Activated gamma-delta T cell treated with anti-CD3 and anti-CD28 coated beads, Interleukin-2, amount 50 U/mL, for 16 hours (primary cell): Measurements from ENCODE around the gene BEST4.
A peak's percentile ranks its signal among the peaks of the same experiment; 100 is the strongest.
"Not testable (repeated sequence)": the region's sequence is repeated elsewhere in the genome, so short reads cannot be mapped to it uniquely, and the experiment has no call there.

ENCODE experiments used
- DNase-seq: peaks from one replicate; pipeline ENCODE4 v3.0.0-alpha.2; 2020; ENCODE audit warnings: low read depth

The BEST4 gene

DNA sequence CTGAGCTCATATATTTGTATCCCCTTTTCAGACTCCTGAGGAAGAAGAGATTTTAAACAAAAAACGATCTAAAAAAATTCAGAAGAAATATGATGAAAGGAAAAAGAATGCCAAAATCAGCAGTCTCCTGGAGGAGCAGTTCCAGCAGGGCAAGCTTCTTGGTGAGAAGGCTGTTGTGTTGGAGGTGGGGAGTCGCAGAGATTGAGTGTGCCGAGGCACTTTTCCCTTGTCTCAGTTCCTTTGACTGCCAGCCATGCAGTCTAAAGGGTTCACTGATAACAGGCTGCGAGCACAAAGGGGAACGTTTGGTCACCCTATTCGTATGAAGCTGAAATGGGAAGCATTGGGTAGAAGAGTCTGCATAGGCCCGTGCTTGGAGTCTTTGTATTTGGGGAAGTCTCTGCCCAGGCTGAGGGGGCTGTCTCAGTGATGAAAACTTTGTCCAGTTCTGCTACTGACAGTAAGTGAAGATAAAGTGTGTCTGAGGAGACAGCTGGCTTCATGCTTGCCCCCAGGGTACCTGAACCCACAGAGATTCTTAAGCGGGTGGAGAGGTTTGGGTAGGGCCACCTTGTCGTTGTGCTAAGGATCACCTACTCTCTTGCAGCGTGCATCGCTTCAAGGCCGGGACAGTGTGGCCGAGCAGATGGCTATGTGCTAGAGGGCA lies 9.9 kb downstream of the BEST4 start:
- DNase-seq: no peak

DNA sequence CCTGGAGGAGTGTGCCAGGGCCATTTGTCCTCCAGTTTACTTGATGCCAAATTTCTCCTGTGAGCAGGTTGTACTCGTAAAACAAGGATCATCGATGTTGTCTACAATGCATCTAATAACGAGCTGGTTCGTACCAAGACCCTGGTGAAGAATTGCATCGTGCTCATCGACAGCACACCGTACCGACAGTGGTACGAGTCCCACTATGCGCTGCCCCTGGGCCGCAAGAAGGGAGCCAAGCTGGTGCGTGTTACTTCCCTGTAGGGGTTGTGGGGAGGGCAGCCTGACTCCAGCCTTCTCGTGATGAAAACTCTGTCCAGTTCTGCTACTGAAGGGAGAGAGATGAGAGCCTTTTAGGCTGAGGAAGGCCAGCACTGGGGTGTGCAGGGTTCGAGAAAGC lies 10.4 kb downstream of the BEST4 start:
- DNase-seq: no peak

DNA sequence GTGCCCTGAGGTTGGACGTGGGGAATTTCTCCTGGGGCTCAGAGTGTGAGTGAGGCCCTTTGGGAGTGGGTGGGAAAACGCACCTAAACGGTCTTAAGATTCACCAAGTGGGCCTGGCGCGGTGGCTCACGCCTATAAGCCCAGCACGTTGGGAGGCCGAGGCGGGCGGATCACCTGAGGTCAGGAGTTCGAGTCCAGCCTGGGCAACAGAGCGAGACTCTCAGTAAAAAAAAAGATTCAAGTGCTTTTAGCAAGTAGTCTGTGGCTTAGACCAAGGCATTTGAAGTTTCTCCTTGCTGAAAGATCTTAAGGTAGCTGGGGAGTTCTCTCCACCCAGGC lies 11.3 kb downstream of the BEST4 start:
- DNase-seq: no peak

DNA sequence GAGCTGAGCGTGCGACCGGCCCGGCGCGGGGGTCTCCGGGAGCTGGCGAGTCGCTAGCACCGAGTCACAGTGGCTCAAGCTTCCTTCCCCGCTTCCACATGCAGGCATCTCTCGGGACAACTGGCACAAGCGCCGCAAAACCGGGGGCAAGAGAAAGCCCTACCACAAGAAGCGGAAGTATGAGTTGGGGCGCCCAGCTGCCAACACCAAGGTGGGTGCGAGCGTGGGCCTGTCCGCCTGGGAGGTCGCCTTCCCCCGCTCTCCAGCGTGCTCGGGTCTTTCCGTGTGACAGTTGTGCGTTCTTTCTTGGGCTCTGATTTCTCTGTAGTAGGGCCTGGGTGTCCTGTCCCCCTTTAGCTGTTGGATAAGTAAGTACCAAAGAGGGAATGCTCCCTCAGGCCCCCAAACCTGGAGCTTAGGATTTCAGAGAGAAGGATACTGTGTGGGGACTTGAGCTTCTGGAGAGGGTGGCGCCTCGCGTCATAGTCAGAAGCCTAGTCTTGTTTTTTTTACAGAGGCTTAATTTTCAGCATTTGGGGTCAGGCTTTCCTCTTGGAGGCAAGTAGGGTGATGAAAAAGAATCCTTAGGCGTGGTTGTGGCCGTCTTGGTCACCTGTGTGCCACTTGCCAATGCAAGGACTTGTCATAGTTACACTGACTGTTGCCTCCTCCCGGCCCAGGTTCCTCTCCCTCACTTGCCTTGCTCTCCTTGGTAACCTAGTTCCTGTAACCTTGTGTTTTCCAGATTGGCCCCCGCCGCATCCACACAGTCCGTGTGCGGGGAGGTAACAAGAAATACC lies 11.8 kb downstream of the BEST4 start:
- DNase-seq: peak; percentile 18

DNA sequence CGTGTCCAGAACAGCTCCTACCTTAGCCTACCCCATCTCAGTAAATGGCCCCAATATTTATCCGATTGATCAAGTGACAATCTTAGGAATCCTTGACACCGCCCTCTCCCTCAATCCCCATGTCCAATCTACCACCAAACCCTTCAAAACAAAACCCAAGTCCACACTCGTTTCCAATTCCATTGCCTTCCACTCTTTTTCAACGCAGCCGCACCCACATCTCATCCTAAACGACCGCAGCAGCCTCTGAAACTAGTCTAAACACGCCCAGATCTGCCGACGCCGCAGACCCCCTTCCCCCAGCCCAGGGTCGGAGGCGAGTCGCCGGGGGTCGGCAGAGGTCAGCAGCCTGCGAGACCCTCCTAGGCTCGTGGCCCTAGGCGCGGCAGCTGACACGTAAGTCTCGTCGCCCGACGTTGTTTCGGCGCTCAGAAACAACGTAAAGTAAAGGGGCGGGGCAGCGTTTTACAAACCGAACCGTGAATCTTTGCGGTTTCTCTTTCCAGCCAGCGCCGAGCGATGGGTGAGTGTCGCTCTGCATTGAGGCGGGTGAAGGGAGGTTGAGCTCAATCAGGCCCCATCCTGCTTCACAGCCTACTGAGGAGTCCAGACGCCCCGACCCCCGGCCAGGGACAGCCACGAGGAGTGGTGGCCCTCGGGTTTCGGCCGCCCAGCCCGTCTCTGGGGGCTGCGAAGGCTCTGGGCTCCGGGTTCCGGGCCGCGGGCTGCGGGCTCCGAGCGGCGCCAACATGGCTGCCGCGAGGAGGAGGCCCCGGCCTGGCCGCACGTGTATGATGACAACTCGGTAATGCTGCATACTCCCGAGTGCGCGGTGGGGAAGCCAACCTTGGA lies 12.7 kb downstream of the BEST4 start, which contains the start of gene RPS8:
Gene RPS8 (plus strand): TSS at position 463 of the 852 bp plus-strand sequence. CDS start 57 bp downstream, at position 520.
- peak; percentile 82 for DNase-seq

DNA sequence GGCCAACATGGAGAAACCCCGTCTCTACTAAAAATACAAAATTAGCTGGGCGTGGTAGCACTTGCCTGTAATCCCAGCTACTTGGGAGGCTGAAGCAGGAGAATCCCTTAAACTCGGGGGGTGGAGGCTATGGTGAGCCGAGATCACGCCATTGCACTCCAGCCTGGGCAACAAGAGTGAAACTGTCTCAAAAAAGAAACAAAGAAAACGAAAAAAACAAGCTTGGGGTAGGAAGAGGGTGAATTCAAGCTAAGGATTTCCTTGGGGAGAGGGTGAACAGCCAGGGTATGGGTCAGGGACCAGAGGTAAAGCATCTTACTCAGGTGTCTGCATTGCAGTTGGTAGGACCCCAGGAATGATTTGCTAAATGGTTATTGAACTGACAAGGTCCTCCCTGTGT lies 21.5 kb downstream of the BEST4 start:
- DNase-seq: not testable (repeated sequence)

DNA sequence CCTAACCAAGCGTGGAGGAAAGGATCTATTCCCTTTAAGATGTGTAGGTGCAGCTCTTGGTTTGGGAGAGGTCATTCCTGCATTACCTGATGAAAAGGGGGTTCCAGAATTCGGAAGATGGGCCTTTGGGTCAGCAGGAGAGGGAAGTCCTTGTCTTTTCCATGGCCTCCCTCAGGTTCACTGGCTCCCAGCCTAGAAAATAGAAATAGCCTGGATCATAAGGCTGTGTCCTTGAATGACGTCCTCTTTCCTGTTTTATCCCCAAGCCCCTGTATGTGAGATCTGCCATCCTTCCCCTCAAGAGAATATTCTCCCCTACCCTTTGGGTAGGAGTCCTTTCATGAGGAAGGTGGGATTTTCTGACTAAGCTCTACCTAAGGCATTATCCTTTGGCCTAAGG lies 27.1 kb downstream of the BEST4 start:
- DNase-seq: no peak

DNA sequence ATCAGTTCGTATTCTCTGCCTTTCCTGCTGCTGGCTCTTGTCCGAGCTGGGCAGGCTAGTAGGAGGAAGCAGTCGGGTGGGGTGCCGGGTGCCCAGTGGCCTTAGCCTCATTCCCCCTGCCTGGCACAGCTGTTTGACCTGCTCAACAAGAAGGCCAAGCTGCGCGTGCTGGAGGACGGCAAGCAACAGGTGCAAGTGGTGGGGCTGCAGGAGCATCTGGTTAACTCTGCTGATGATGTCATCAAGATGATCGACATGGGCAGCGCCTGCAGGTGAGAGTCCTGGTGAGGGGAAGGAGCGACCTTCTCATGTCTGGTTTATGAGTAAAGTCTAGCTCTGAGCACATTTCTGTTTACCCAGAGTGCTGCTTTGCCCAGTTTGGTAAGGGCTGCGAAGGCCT lies 28.9 kb downstream of the BEST4 start:
- no peak for DNase-seq

DNA sequence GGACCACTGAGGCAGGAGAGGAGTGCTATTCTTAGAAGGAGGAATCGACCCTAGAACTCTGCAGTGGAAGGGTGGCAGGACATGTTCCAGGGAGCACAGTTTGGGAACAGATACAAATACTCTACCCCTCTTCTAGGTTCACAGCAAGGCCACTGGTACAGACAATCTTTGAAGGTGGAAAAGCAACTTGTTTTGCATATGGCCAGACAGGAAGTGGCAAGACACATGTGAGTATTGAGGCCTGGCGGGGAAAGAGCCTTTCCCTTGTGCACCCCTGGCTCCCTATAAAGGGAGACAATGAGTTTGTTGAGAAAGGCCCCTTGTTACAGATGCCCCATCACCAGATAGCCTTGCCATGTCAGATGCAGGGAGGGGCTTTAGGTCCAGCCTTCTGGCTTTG lies 30.6 kb downstream of the BEST4 start:
- no peak for DNase-seq

DNA sequence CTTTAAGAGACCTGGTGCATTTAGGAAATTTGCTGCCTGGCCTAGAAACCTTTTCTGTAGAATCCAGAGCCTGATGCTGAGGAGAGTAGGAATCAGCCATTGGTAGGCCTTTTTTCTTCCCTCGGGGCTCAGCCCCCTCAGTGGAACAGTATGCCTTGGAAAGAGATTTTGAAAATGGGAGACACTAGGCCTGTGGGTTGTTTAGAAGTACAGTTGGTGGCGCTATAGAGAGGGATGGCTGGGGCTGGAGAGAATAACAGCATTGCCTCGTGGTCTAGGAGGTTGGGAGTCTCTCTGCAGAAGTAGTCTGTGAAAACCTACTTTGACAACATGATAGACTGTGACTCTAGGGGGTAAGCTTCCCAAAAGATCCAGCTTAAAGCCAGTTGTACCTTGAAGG lies 40.1 kb downstream of the BEST4 start:
- DNase-seq: no peak

DNA sequence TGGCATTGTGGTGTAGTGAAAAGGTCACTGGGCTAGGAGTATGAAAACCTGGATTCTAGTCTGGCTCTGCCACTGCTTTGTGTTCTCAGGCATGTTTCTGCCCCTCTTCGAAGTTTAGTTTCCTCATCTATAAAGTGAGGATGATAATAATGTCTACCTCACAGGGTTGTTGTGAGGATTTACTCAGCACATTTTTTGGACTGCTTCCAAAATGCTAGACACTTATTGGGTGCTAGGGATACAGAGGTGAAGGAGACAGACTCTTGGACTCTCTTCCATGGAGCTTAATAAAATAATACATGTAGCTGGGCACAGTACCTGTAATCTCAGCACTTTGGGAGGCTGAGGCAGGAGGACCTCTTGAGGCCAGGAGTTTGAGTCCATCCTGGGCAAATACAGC lies 44.8 kb downstream of the BEST4 start:
- DNase-seq: no peak

DNA sequence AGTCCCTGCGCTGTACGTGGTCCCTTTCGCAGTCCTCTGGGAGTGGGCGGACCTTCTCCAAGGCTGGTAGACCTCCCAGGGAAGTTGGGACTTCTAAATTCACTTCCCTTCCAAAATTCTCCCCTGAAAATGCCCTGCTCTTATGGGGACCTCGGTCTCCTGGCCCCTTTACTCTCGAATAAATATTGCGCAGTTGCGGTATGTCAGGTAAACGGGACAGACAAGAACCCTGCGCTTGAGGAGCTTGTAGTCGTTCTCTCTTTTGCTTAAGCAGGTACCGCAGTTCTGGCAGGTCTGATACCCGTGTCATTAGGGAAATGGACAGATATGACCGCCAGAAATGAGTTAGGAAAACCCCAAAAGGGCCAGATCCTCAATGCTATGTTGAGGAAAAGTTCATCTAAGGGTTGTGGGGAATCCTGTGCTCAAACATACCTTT lies 47.8 kb downstream of the BEST4 start:
- DNase-seq: no peak

DNA sequence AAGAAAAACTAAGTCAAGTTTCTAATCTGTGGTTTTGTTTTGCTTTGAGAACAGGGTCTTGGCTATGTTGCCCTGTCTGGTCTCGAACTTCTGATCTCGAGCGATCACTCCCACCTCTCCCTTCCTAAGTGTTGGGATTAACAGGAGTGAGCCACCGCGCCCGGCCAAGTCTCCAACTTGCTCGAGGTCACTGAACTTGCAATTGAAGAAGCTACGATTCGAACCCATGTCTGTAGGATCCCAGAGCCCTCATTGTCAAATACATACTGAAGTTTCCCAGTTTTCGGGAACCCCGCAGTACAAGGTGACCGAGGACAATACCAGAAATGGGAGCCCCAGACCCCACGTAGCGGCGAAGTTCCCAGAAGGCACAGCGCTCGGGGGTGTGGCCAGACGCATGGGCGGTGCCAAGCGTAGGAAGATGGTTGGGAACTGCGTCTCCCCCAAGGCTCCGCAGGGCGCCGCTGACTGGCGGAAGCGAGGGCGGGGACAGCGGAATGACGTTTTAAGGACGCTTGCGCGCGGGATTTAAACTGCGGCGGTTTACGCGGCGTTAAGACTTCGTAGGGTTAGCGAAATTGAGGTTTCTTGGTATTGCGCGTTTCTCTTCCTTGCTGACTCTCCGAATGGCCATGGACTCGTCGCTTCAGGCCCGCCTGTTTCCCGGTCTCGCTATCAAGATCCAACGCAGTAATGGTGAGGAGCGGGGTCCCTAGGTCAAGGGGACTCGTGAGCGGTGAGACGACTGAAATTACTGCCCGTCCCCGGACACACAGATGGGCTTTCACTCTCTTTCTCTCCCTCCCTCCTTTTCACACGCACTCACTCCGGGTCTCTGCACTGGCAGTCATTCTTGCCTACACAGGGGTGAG lies 48.4 kb downstream of the BEST4 start, which contains the start of gene KIF2C:
Gene KIF2C (plus strand): TSS at position 531 of the 872 bp plus-strand sequence. CDS start 96 bp downstream, at position 627.
- peak; percentile 95 for DNase-seq

DNA sequence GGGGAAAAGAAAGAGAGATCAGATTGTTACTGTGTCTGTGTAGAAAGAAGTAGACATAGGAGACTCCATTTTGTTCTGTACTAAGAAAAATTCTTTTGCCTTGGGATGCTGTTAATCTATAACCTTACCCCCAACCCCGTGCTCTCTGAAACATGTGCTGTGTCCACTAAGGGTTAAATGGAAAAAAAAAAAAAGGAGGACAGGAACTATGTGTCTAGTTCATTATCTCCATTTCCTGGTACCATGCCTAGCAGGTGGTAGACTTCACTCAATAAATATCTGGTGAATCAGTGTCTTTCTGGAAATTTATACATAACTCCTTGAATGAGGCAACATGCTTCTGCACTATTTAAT lies 49.0 kb downstream of the BEST4 start:
- not testable (repeated sequence) for DNase-seq

DNA sequence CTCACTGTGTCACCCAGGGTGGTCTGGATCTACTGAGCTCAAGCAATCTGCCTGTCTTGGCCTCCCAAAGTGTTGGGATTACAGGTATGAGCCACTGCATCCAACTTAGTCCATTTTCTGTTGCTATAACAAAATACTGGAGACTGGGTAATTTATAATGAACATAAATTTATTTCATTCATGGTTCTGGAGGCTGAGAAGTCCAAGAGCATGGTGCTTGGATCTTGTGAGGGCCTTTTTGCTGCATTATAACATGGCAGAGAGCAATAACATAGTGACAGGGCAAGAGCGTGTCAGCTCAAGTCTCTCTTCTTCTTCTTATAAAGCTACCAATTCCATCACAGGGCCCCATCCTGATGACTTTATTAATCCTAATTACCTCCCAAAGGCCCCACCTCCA lies 52.0 kb downstream of the BEST4 start:
- no peak for DNase-seq

DNA sequence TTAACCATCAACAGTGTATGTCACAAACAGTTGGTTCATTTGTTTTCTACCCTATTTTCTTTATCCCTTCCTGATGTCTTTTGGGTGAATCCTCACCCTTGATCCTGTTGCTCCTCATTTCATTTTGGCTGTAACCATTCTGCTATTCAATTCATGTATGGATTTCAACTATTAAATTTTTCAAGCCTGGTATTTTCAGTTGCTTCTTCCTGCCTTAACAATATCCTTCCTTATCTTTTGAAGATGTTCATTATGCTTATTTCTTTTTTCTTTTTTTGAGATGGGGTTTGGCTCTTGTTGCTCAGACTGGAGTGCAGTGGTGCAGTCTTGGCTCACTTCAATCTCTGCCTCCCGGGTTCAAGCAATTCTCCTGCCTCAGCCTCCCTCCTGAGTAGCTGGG lies 54.2 kb downstream of the BEST4 start:
- DNase-seq: no peak
